Measurements from ENCODE around the gene CREB3L4. TPM values are rescaled to one million over a fixed set of nuclear protein-coding genes. Genes with fewer than 3 reads are reported as not detected.
"Not testable (repeated sequence)": the region's sequence is repeated elsewhere in the genome, so short reads cannot be mapped to it uniquely, and the experiment has no call there.

CREB3L4 gene
- total RNA-seq, 6 experiments from 2014 or later: 3.6 to 4.6 (median 4.1) TPM

GRCh38 chr1:153995640-153996039 is 27.9 kb downstream of the CREB3L4 start:
- Mint-ChIP-seq H3K4me1 (ENCODE audit: low read depth) (peaks cover 24% of the 10 kb centered on the region), H3K36me3 (ENCODE audit: low read depth) (peaks cover 35% of the 10 kb centered on the region), H3K4me3 (no peak overlapping the region), H3K9me3 (peaks cover 2% of the 10 kb centered on the region), H3K27ac (no peak overlapping the region), H3K27me3 (ENCODE audit: insufficient read depth) (peaks cover 15% of the 10 kb centered on the region)
- no peak for DNase-seq
- TF ChIP-seq CTCF (IDR thresholded peaks at IDR 0.05): no peak

- not testable (repeated sequence) for DNase-seq; H3K9me3 Mint-ChIP-seq; H3K4me3 Mint-ChIP-seq; H3K27ac Mint-ChIP-seq; H3K27me3 Mint-ChIP-seq (ENCODE audit: insufficient read depth)
- peaks cover 27% of the 10 kb centered on the region for H3K4me1 Mint-ChIP-seq (ENCODE audit: low read depth)
- peaks cover 23% of the 10 kb centered on the region for H3K36me3 Mint-ChIP-seq (ENCODE audit: low read depth)
These were observed 29.2 kb downstream of the CREB3L4 start for GRCh38 chr1:153996882-153997281.

GRCh38 chr1:154000420-154000819 is 32.7 kb downstream of the CREB3L4 start:
- DNase-seq: no peak
- H3K4me3 Mint-ChIP-seq: no peak overlapping the region
- H3K27ac Mint-ChIP-seq: no peak overlapping the region
- no peaks in the 10 kb centered on the region; the same call in 1 of the 2 replicates for H3K27me3 Mint-ChIP-seq (ENCODE audit: insufficient read depth)
- no peak for TF ChIP-seq CTCF (IDR thresholded peaks at IDR 0.05)
- H3K9me3 Mint-ChIP-seq: no peaks in the 10 kb centered on the region
- peaks cover 5% of the 10 kb centered on the region; the same call in 1 of the 2 replicates for H3K36me3 Mint-ChIP-seq (ENCODE audit: low read depth)
- peaks cover 19% of the 10 kb centered on the region for H3K4me1 Mint-ChIP-seq (ENCODE audit: low read depth)

- no peak for TF ChIP-seq CTCF (IDR thresholded peaks at IDR 0.05)
These were observed 38.4 kb downstream of the CREB3L4 start for GRCh38 chr1:154006136-154006535.

GRCh38 chr1:154012129-154012528 is 44.4 kb downstream of the CREB3L4 start:
- H3K9me3 Mint-ChIP-seq: no peaks in the 10 kb centered on the region
- peaks cover 1% of the 10 kb centered on the region; the same call in 1 of the 2 replicates for H3K27me3 Mint-ChIP-seq (ENCODE audit: insufficient read depth)
- H3K4me1 Mint-ChIP-seq (ENCODE audit: low read depth): peaks cover 10% of the 10 kb centered on the region
- TF ChIP-seq CTCF (IDR thresholded peaks at IDR 0.05): no peak
- no peak overlapping the region for H3K27ac Mint-ChIP-seq
- H3K4me3 Mint-ChIP-seq: no peak overlapping the region
- H3K36me3 Mint-ChIP-seq (ENCODE audit: low read depth): no peaks in the 10 kb centered on the region
- no peak for DNase-seq

More at GRCh38 chr1:154006136-154006535, 38.4 kb downstream of the CREB3L4 start:
- Mint-ChIP-seq H3K4me3 (no peak overlapping the region), H3K4me1 (ENCODE audit: low read depth) (peaks cover 10% of the 10 kb centered on the region), H3K27ac (peak overlapping the region; percentile 61; the same call in 1 of the 2 replicates), H3K27me3 (ENCODE audit: insufficient read depth) (no peaks in the 10 kb centered on the region), H3K9me3 (no peaks in the 10 kb centered on the region), H3K36me3 (ENCODE audit: low read depth) (no peaks in the 10 kb centered on the region)
- DNase-seq: peak; percentile 63

- not testable (repeated sequence) for H3K27me3 Mint-ChIP-seq (ENCODE audit: insufficient read depth); DNase-seq; H3K36me3 Mint-ChIP-seq (ENCODE audit: low read depth); H3K27ac Mint-ChIP-seq; H3K4me3 Mint-ChIP-seq; H3K9me3 Mint-ChIP-seq
- H3K4me1 Mint-ChIP-seq (ENCODE audit: low read depth): peaks cover 10% of the 10 kb centered on the region
These were observed 44.8 kb downstream of the CREB3L4 start for GRCh38 chr1:154012543-154012942.

Measured in HFFc6 (cell line).